SU-DHL-6 (cell line): ENCODE measurements around the gene PPP1R13B.

Experiments
- H2AFZ ChIP-seq: fragments of 200-600 bp; sonication (generic); 2 replicates; pipeline ENCODE4 v1.6.1; 2014; ENCODE audit warnings: low read depth, mild to moderate bottlenecking, moderate library complexity, mixed read lengths, antibody characterized with exemption, low read length; ENCODE audit not compliant: severe bottlenecking
- H3F3A ChIP-seq: fragments of 200-600 bp; shearing (Covaris generic); 2 replicates; pipeline ENCODE4 v1.6.0; 2016; ENCODE audit warnings: antibody characterized with exemption, mild to moderate bottlenecking; ENCODE audit not compliant: insufficient read depth
- H3K27ac ChIP-seq: fragments of 200-600 bp; sonication (generic); 2 replicates; pipeline ENCODE4 v1.5.1; 2016; ENCODE audit warnings: low read depth, mild to moderate bottlenecking, low read length, moderate library complexity, mixed read lengths
- H3K27me3 ChIP-seq: fragments of 200-600 bp; sonication (generic), shearing (Covaris generic); 2 replicates; pipeline ENCODE4 v1.6.0; 2014; ENCODE audit warnings: mild to moderate bottlenecking, low read length
- H3K36me3 ChIP-seq: fragments of 200-600 bp; sonication (generic); 2 replicates; pipeline ENCODE4 v1.6.1; 2014; ENCODE audit warnings: mild to moderate bottlenecking, low read length, mixed read lengths
- H3K4me2 ChIP-seq: fragments of 300-600, 200-600 bp; shearing (Covaris generic), sonication (generic); 2 replicates; pipeline ENCODE4 v1.6.0; 2014; ENCODE audit warnings: low read length, low read depth, mild to moderate bottlenecking; ENCODE audit not compliant: poor library complexity, severe bottlenecking
- H3K4me3 ChIP-seq: fragments of 200-600 bp; sonication (generic); 2 replicates; pipeline ENCODE4 v1.5.1; 2014; ENCODE audit warnings: antibody characterized with exemption, low read length, mild to moderate bottlenecking, mixed read lengths; ENCODE audit not compliant: insufficient read depth, poor library complexity, severe bottlenecking
- H3K79me2 ChIP-seq: fragments of 200-600 bp; sonication (generic); 2 replicates; pipeline ENCODE4 v1.6.1; 2014; ENCODE audit warnings: mild to moderate bottlenecking, low read length, moderate library complexity; ENCODE audit not compliant: insufficient read depth
- H3K9ac ChIP-seq: fragments of 200-600 bp; sonication (generic); 2 replicates; pipeline ENCODE4 v1.7.0; 2014; ENCODE audit warnings: mild to moderate bottlenecking, low read length
- H3K9me2 ChIP-seq: fragments of 200-600 bp; sonication (generic); replicated peaks from 2 replicates; pipeline ENCODE4 v1.6.1; 2014; ENCODE audit warnings: low read length; ENCODE audit not compliant: insufficient read depth
- H3K9me3 ChIP-seq: fragments of 200-600 bp; sonication (generic); 2 replicates; pipeline ENCODE4 v1.6.1; 2014; ENCODE audit warnings: low read length, mixed read lengths; ENCODE audit not compliant: insufficient read depth
- H4K20me1 ChIP-seq: fragments of 200-600 bp; sonication (generic); 2 replicates; pipeline ENCODE4 v1.6.1; 2014; ENCODE audit warnings: low read depth, mild to moderate bottlenecking, antibody characterized with exemption, low read length, moderate library complexity, mixed read lengths
- CTCF ChIP-seq: fragments of 200-600 bp; sonication (generic); IDR thresholded peaks from one replicate; pipeline ENCODE4 v1.5.1; 2017; ENCODE audit warnings: antibody characterized with exemption, mild to moderate bottlenecking, low read length, moderate library complexity; ENCODE audit not compliant: insufficient read depth, poor library complexity, severe bottlenecking
- EZH2phosphoT487 ChIP-seq: fragments of 200-600 bp; sonication (generic), shearing (Covaris generic); conservative IDR thresholded peaks from 2 replicates; pipeline ENCODE4 v1.6.1; 2018; ENCODE audit warnings: mild to moderate bottlenecking, antibody characterized with exemption, low read length, moderate library complexity, mixed read lengths

Gene PPP1R13B

DNA sequence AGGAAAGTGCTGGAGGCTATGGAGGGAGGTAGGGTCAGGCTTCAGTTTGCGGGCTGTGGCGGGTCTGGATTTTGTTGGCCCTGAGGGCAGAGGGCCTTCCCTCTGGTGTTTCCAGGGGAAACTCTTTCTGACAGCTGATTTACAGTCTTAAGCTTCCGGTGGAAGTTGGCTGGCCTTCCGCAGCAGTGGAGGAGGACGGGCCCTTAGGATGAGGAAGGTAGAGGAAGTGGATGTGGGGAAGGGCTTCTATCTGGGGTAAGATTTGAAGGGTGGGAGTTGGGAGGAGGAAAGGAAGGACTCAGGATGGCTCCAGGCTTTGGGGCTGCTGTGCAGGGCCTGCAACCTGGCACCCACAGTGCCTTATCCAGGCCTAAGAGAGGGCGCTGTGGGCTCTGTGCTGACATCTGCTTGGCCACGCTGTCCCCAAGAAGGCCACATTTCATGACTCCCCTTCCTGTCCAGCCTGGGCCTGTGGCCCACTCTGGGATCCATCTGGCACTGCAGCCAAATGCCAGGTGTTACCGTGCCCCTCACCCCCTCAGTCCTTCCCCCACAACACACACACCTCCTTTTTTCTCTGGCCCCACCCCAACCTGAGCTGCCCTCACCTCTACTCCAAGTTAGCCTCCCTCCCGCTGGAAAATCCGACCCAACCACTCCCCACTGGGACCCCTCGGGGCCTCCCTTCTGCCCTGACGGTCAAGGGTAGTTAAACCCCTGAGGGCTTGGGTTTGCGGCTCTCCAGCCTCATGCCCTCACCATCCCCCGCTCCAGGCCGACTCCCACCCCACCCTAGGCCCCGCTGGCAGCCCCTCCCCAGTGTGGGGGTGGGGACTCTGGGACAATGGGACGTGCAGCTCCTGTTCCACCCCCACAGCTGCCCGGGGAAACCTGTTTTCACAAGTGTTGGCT lies 7.7 kb upstream of the PPP1R13B start:
- H3K4me3 ChIP-seq, result no peak overlapping the region
- no peaks in the 10 kb centered on the region for H3K27me3 ChIP-seq
- no peaks in the 10 kb centered on the region for H3K9me3 ChIP-seq
- H3F3A ChIP-seq, result no peaks in the 10 kb centered on the region
- TF ChIP-seq CTCF (no peak), EZH2phosphoT487 (no peak)
- H3K27ac ChIP-seq, result no peak overlapping the region
- no peaks in the 10 kb centered on the region for H3K79me2 ChIP-seq
- H3K4me2 ChIP-seq, result no peak overlapping the region
- no peak overlapping the region for H3K9ac ChIP-seq
- no peaks in the 10 kb centered on the region for H4K20me1 ChIP-seq
- no peaks in the 10 kb centered on the region for H3K36me3 ChIP-seq
- H3K9me2 ChIP-seq, result no peaks in the 10 kb centered on the region
- H2AFZ ChIP-seq, result no peak overlapping the region

DNA sequence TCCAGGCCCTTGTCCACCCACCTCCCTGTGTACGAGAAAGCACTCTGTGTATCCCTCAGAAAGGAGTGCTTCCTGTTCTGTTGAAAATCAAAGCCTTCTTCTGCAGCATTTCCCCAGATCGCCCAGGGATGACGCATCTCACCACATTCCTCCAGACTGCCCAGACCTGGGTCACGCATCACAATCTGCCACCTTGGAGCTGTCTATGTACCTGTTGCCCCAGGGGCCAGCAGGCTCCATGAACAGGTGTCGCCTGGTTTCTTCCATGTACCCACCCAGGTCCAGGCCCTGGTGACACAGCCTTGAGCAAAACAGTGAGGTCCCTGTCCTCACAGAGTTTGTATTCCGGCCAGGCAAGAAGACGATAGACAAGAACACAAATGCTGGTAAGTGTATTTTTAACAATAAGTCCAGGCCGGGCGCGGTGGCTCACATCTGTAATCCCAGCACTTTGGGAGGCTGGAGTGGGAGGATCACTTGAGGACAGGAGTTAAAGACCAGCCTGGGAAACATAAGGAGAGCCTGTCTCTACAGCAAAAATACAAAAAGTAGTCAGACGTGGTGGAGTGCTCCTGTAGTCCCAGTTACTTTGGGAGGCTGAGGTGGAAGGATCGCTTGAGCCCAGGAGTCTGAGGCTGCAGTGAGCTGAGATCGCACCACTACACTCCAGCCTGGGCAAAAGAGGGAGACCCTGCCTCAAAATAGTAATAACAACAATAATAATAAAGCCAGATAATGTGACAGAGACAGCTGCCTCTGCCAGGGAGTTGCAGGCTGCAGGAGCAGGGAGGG lies 6.8 kb upstream of the PPP1R13B start:
- Histone ChIP-seq H4K20me1 (no peaks in the 10 kb centered on the region), H3K4me2 (no peak overlapping the region), H3K27ac (no peak overlapping the region), H3K36me3 (no peaks in the 10 kb centered on the region), H3K4me3 (no peak overlapping the region), H2AFZ (no peak overlapping the region), H3K9ac (no peak overlapping the region), H3F3A (0 out of 2 replicates have a peak, but pooled peaks cover under 1% of the 10 kb centered on the region), H3K9me2 (no peaks in the 10 kb centered on the region), H3K79me2 (no peaks in the 10 kb centered on the region), H3K27me3 (no peaks in the 10 kb centered on the region), H3K9me3 (no peaks in the 10 kb centered on the region)
- no peak for TF ChIP-seq EZH2phosphoT487
- no peak for TF ChIP-seq CTCF

GRCh38 chr14:103849151-103849886 lies 1.9 kb upstream of the PPP1R13B start:
- TF ChIP-seq CTCF (no peak), EZH2phosphoT487 (no peak)
- Histone ChIP-seq H3K27ac (no peak overlapping the region), H4K20me1 (no peaks in the 10 kb centered on the region), H3K79me2 (no peaks in the 10 kb centered on the region), H3K36me3 (no peaks in the 10 kb centered on the region), H3K27me3 (no peaks in the 10 kb centered on the region), H3K9me2 (no peaks in the 10 kb centered on the region), H3K9ac (no peak overlapping the region), H3K9me3 (no peaks in the 10 kb centered on the region), H2AFZ (no peak overlapping the region), H3F3A (0 out of 2 replicates have a peak, but pooled peaks cover 10% of the 10 kb centered on the region), H3K4me2 (no peak overlapping the region), H3K4me3 (no peak overlapping the region)
